Pancreas (tissue), 10 donors: ENCODE measurements around the gene NELL1. TPM values are rescaled to one million over a fixed set of nuclear protein-coding genes. Genes with fewer than 3 reads are reported as not detected.

ENCODE experiments used
- ATAC-seq, 4 donors: fragments of 200-7000 bp; cut with Tn5 transposase; one replicate each; pipeline versions ENCODE4 v1.8.0 to v1.9.1; 2020; ENCODE audit warnings: mild to moderate bottlenecking in 4 of 4, moderate library complexity in 4 of 4
- DNase-seq, 6 donors: peaks; one replicate each; pipeline ENCODE4 v3.0.0-alpha.2; 2020
- FAIRE-seq: peaks from 2 replicates; lab custom pipeline; 2012; peaks lifted over from hg19 to GRCh38; lab: Jason Lieb, UNC
- H3K27ac ChIP-seq, 4 donors: fragments of 200-600 bp; sonication (generic); 1 replicate in 3 of 4; 2 replicates in 1 of 4; pipeline versions ENCODE4 v1.5.0 to v1.8.0; 2020
- H3K27me3 ChIP-seq, 4 donors: fragments of 200-600 bp; one replicate each; pipeline ENCODE4 v1.8.0; 2021
- H3K36me3 ChIP-seq, 3 donors: fragments of 200-600 bp; sonication (generic) in 1 of 3; one replicate each; pipeline versions ENCODE4 v1.5.0 to v1.8.0; 2020 to 2021
- H3K4me1 ChIP-seq, 3 donors: fragments of 200-600 bp; one replicate each; pipeline ENCODE4 v1.8.0; 2021
- H3K4me3 ChIP-seq, 4 donors: fragments of 200-600 bp; sonication (generic) in 2 of 4; one replicate each; pipeline versions ENCODE4 v1.5.0 to v1.8.0; 2020 to 2021
- H3K9me3 ChIP-seq, 4 donors: fragments of 200-600 bp; one replicate each; pipeline ENCODE4 v1.8.0; 2021
- WGBS, 2 donors: extraction: QIAGEN DNeasy Blood & Tissue Kit; methylation state at CpG; one replicate each; pipeline ENCODE4 v1.1.7; 2013; 5-methylcytosine and 5-hydroxymethylcytosine counted together
- intact Hi-C, 3 donors: fragments of 100-400 bp; cut with DNase I; formaldehyde crosslinking; loops; one replicate each; pipeline versions ENCODE4 v1.11.1 to v1.14.2; 2022
- polyA plus RNA-seq, 2 donors: library from polyadenylated mRNA; stranded (reverse); fragments of 200-250 nt; gene quantifications; one replicate each; pipeline ENCODE4 v1.2.3, GENCODE V29; 2013
- total RNA-seq, 6 donors: library from RNA; stranded (reverse); fragmentation: NEBNext Ultra II Directional in 4 of 6; extraction: Animal tissue kit (Norgen Biotek cat#: 25700) in 4 of 6; gene quantifications; one replicate each; pipeline versions ENCODE4 v1.2.1 to v1.2.4, GENCODE V29; 2021 to 2023
- TF ChIP-seq, protein P1 (sequence below), 4 donors: fragments of 200-600 bp; sonication (generic) in 3 of 4; IDR thresholded peaks; one replicate each; pipeline versions ENCODE4 v1.5.0 to v1.8.0; 2021; ENCODE audit warnings: antibody characterized with exemption in 4 of 4
- donor health status: healthy with polysubstance abuse.
- donor health status: DM: no; HTN: no; CAD: no; lungs with moderate emphysema.
- donor health status: DM: no; HTN: no; CAD: no.
- donor health status: control.
- donor health status: control.
- donor health status: Bipolar disorder and iron deficiency.
- donor health status: DM: yes; HTN: yes; CAD: no.
- donor health status: DM: no; HTN: no; CAD: no.
- donor health status: DM: no; HTN: no; CAD: no.
- donor health status: DM: yes; HTN: yes; CAD: no.

Gene NELL1
- total and polyA plus RNA-seq, 8 donors = not detected

DNA sequence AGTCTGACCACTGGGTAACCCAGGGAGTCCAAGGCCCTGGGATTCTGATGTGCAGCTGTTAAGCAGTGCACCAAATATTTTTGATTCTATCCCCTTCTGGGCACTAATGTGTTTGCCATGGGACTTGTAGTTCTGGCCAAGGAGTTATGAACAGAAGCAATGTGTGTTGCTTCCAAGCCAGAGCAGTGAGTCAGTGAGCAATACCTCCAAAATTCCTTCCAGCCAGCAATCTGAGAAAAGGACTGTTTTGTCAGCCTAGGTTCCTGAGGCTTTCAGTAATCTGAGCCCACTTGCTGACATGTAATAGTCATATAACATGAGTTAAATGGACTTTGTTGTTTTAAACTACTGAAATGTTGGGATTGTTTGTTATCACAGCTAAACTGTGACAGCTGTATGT, 311.4 kb downstream of the NELL1 start:
- DNase-seq = no peak
- Histone ChIP-seq H3K27ac (no peak overlapping the region), H3K4me1 (no peaks in the 10 kb centered on the region), H3K4me3 (no peak overlapping the region), H3K36me3 (no peaks in the 10 kb centered on the region), H3K27me3 (no peaks in the 10 kb centered on the region), H3K9me3 (no peaks in the 10 kb centered on the region)
- TF ChIP-seq, protein P1, sequence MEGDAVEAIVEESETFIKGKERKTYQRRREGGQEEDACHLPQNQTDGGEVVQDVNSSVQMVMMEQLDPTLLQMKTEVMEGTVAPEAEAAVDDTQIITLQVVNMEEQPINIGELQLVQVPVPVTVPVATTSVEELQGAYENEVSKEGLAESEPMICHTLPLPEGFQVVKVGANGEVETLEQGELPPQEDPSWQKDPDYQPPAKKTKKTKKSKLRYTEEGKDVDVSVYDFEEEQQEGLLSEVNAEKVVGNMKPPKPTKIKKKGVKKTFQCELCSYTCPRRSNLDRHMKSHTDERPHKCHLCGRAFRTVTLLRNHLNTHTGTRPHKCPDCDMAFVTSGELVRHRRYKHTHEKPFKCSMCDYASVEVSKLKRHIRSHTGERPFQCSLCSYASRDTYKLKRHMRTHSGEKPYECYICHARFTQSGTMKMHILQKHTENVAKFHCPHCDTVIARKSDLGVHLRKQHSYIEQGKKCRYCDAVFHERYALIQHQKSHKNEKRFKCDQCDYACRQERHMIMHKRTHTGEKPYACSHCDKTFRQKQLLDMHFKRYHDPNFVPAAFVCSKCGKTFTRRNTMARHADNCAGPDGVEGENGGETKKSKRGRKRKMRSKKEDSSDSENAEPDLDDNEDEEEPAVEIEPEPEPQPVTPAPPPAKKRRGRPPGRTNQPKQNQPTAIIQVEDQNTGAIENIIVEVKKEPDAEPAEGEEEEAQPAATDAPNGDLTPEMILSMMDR (IDR thresholded peaks at IDR 0.05) = no peak
- no peak for ATAC-seq
- intact Hi-C loops = no loop called here
- no peak for FAIRE-seq

DNA sequence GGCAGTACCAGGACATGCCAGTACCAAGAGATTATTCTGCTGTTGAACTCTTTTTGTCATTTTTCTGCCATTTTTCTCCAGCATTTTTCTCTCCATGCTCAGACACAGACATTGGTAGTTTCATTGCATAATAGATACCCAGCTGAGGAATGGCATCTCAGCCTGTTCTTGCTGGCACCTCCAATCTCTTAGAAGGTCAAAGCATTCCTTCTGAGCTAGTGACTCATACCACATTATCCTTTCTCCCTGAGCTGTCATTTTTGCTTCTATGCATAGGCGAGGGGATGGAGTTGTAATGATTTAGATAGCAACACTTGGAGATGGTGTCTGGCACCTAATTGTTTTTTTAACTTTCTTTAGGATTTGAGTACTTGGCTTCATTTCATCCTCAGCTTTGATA, 321.1 kb downstream of the NELL1 start:
- H3K27me3 ChIP-seq = no peaks in the 10 kb centered on the region
- TF ChIP-seq, protein P1 (IDR thresholded peaks at IDR 0.05) = no peak
- H3K4me1 ChIP-seq = no peaks in the 10 kb centered on the region
- H3K27ac ChIP-seq = no peak overlapping the region
- DNase-seq (no peak), ATAC-seq (no peak), FAIRE-seq (no peak)
- intact Hi-C loops = no loop called here
- H3K9me3 ChIP-seq = no peaks in the 10 kb centered on the region
- WGBS, 2 donors = 37 to 62% methylated on average over 1 of the region's 1 CpG
- no peak overlapping the region for H3K4me3 ChIP-seq
- no peaks in the 10 kb centered on the region for H3K36me3 ChIP-seq

DNA sequence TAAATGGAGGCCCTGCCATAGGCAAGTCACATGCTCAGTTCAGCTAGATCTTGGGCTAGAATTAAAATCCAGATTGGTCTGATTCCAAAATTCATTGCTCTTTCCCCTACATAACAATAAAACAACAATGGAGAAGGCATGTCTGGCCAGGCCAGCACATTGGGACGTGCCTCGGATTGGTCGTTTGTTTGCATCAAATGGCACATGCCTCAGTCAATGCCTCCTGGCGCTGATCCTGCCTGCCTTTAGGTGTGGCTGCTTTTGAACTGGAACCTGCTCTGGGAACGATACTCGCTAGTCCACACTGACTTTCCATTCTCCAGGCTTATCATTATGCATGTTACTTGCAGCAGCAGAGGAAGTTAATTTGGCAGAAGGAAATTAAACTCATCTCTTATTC, 322.1 kb downstream of the NELL1 start:
- Histone ChIP-seq H3K4me3 (no peak overlapping the region), H3K36me3 (no peaks in the 10 kb centered on the region), H3K27me3 (no peaks in the 10 kb centered on the region), H3K9me3 (no peaks in the 10 kb centered on the region), H3K4me1 (no peaks in the 10 kb centered on the region), H3K27ac (no peak overlapping the region)
- FAIRE-seq (no peak), ATAC-seq (no peak), DNase-seq (no peak)
- WGBS, 2 donors = 52 to 73% methylated on average over 6 of the region's 6 CpGs
- intact Hi-C loops = no loop called here
- TF ChIP-seq, protein P1 (IDR thresholded peaks at IDR 0.05) = no peak

DNA sequence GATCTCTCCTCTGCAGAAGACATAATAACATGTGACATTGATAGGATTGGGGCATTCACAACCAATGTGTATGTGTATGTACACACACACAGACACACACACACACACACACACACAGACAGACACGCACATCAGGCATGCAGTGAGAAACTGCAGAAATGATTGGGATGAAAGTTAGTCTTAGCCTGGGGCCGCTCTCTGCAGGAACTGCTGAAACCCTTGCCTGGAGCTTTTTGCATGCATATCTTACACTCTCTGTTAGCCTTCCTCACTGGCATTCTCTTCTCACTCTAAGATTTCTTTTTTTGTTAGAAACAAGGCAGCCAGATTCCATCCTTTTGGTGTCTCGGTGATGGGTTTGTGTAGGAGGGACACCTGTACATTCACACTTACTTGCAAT, 337.9 kb downstream of the NELL1 start:
- TF ChIP-seq, protein P1 (IDR thresholded peaks at IDR 0.05) = no peak
- DNase-seq (no peak), ATAC-seq (no peak), FAIRE-seq (no peak)
- no peaks in the 10 kb centered on the region for H3K36me3 ChIP-seq
- no peak overlapping the region for H3K4me3 ChIP-seq
- no peak overlapping the region for H3K27ac ChIP-seq
- no peaks in the 10 kb centered on the region for H3K27me3 ChIP-seq
- no peaks in the 10 kb centered on the region for H3K9me3 ChIP-seq
- WGBS, 2 donors = 40 to 43% methylated on average over 3 of the region's 3 CpGs
- no peaks in the 10 kb centered on the region for H3K4me1 ChIP-seq
- intact Hi-C loops = no loop called here

DNA sequence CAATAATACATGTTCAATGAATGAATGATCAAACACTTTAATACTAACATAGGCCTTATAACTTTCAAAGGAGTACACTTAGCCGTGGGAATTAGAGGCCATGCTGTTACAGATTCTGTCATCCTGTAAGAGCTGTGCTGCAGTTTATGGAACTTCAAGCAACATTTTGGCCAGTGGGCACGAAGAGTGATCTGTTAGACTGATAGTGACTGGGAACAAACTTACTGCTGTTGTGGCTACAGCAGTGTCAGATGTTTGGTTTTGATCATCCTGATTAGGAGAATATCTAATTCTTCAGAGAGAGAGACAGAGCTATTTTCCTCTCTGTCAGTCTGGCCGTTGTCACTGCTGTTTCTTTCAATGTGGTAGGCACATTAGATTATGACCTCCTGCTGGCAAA, 348.9 kb downstream of the NELL1 start:
- no peaks in the 10 kb centered on the region for H3K9me3 ChIP-seq
- no peak overlapping the region for H3K27ac ChIP-seq
- TF ChIP-seq, protein P1 (IDR thresholded peaks at IDR 0.05) = no peak
- FAIRE-seq (no peak), ATAC-seq (no peak), DNase-seq (no peak)
- no peak overlapping the region for H3K4me3 ChIP-seq
- H3K4me1 ChIP-seq = no peaks in the 10 kb centered on the region
- 31% methylated on average over 3 of the region's 3 CpGs for WGBS, 2 donors
- H3K27me3 ChIP-seq = no peaks in the 10 kb centered on the region
- H3K36me3 ChIP-seq = no peaks in the 10 kb centered on the region
- intact Hi-C loops = no loop called here
